ENCODE results near the gene NPC1.

NPC1 gene

GRCh38 chr18:23506393-23506792, 79.9 kb downstream of the NPC1 start:
- TF ChIP-seq, protein P1, sequence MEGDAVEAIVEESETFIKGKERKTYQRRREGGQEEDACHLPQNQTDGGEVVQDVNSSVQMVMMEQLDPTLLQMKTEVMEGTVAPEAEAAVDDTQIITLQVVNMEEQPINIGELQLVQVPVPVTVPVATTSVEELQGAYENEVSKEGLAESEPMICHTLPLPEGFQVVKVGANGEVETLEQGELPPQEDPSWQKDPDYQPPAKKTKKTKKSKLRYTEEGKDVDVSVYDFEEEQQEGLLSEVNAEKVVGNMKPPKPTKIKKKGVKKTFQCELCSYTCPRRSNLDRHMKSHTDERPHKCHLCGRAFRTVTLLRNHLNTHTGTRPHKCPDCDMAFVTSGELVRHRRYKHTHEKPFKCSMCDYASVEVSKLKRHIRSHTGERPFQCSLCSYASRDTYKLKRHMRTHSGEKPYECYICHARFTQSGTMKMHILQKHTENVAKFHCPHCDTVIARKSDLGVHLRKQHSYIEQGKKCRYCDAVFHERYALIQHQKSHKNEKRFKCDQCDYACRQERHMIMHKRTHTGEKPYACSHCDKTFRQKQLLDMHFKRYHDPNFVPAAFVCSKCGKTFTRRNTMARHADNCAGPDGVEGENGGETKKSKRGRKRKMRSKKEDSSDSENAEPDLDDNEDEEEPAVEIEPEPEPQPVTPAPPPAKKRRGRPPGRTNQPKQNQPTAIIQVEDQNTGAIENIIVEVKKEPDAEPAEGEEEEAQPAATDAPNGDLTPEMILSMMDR (IDR thresholded peaks at IDR 0.05; ENCODE audit: low read depth, low read length, missing control alignments) = no peak
- no peak overlapping the region for H3K4me3 ChIP-seq (ENCODE audit: low read depth, low read length)
- in situ Hi-C loops (cut with HindIII; ENCODE audit: low sequenced_read_pairs) = loop anchor here (25.0 kb wide), 1 partner anchor 606 kb away; no protein-coding TSS in a partner anchor
- no peak for DNase-seq (ENCODE audit: low read depth)

DNA sequence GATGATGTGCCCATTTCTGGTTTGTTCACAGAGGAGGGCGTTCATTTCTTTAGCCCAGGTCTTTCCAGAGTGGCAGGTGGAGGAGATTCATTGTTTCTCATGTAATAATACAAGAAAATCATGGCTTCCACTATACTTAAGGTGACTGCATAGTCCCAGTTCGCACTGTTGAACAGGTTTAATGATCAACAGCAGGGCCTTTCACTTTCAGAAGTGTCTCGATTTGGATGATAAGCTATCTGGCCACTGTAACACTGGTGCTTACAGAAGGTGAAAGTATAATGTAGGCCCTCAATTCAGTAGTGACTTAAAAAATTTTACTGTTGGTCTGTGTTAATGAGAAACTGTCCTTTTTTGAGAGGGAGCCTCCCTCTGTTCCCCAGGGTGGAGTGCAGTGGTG, 81.6 kb downstream of the NPC1 start:
- no peak overlapping the region for H3K4me3 ChIP-seq (ENCODE audit: low read depth, low read length)
- in situ Hi-C loops (cut with HindIII; ENCODE audit: low sequenced_read_pairs) = loop anchor here (25.0 kb wide), 1 partner anchor 608 kb away; no protein-coding TSS in a partner anchor
- TF ChIP-seq, protein P1 (IDR thresholded peaks at IDR 0.05; ENCODE audit: low read depth, low read length, missing control alignments) = no peak
- no peak for DNase-seq (ENCODE audit: low read depth)

- TF ChIP-seq, protein P1 (IDR thresholded peaks at IDR 0.05; ENCODE audit: low read depth, low read length, missing control alignments) = no peak
- no peak for DNase-seq (ENCODE audit: low read depth)
- in situ Hi-C loops (cut with HindIII; ENCODE audit: low sequenced_read_pairs) = loop anchor here (25.0 kb wide), 1 partner anchor 608 kb away; no protein-coding TSS in a partner anchor
- peak overlapping the region; percentile 80 for H3K4me3 ChIP-seq (ENCODE audit: low read depth, low read length)
These were observed 82.4 kb downstream of the NPC1 start for GRCh38 chr18:23503963-23504344.

- TF ChIP-seq, protein P1 (IDR thresholded peaks at IDR 0.05; ENCODE audit: low read depth, low read length, missing control alignments) = no peak
- in situ Hi-C loops (cut with HindIII; ENCODE audit: low sequenced_read_pairs) = loop anchor here (25.0 kb wide), 1 partner anchor 609 kb away; no protein-coding TSS in a partner anchor
- peak within 1 kb of the TSS; percentile 80 for H3K4me3 ChIP-seq (ENCODE audit: low read depth, low read length)
- peak; percentile 71 for DNase-seq (ENCODE audit: low read depth)
These were observed 83.0 kb downstream of the NPC1 start, which contains the start of gene RMC1 for GRCh38 chr18:23503038-23503962. Gene RMC1 (plus strand): TSS chr18:23503511. CDS start chr18:23503619, 108 bp downstream.

DNA sequence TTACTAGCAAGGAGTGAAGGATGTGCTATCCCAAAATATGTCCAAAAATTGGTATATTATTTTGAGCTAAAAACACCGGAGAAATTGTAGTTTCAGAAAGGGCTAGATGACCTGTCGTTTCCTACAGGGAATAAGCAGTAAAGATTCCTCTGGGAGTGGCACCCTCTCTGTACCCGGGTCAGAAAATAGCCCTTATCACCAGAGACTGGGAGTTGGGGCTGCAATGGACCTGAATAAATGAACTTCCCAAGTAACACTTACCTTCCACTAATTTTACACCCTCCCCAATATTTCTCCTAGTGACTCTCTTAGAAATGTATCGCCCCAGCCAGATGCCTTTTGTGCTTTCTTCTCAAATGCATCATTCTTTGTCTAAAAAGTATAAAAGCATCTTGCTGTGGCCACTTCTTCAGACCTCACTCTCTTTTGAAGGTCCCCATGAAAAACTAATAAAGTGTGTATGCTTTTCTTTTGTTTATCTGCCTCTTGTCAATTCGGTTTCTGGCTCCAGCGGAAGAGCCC, 83.7 kb downstream of the NPC1 start:
- in situ Hi-C loops (cut with HindIII; ENCODE audit: low sequenced_read_pairs) = loop anchor here (25.0 kb wide), 1 partner anchor 610 kb away; no protein-coding TSS in a partner anchor

DNA sequence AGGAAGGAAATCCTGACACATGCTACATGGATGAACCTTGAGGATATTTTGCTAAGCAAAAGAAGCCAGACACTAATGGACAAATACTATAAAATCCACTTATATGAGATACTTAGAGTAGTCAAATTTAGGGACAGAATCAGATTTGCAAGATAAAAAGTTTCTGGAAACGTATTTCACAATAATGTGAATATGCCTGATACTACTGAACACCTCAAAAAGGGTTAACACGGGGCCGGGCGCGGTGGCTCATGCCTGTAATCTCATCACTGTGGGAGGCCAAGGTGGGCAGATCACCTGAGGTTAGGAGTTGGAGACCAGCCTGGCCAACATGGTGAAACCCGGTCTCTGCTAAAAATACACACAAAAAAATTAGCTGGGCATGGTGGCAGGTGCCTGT, 84.7 kb downstream of the NPC1 start:
- no peak overlapping the region for H3K4me3 ChIP-seq (ENCODE audit: low read depth, low read length)
- DNase-seq (ENCODE audit: low read depth) = no peak
- in situ Hi-C loops (cut with HindIII; ENCODE audit: low sequenced_read_pairs) = loop anchor here (25.0 kb wide), 1 partner anchor 611 kb away; no protein-coding TSS in a partner anchor
- TF ChIP-seq, protein P1 (IDR thresholded peaks at IDR 0.05; ENCODE audit: low read depth, low read length, missing control alignments) = no peak

More for the DNA sequence above, 83.7 kb downstream of the NPC1 start:
- TF ChIP-seq, protein P1 (IDR thresholded peaks at IDR 0.05; ENCODE audit: low read depth, low read length, missing control alignments) = no peak
- peak overlapping the region; percentile 80 for H3K4me3 ChIP-seq (ENCODE audit: low read depth, low read length)
- no peak for DNase-seq (ENCODE audit: low read depth)
